K562 (cell line): ENCODE data around the gene DRAXIN. TPM values are rescaled to one million over a fixed set of nuclear protein-coding genes. Genes with fewer than 3 reads are reported as not detected.

Source experiments
- ATAC-seq: fragments of 200-7000 bp; cut with Tn5 transposase; 3 replicates; pipeline ENCODE4 v1.9.1; 2020; ENCODE audit warnings: moderate library complexity
- BruUV-seq: library from RNA; stranded (reverse); fragments of 400-500 nt; replicated peaks from 2 replicates; lab custom pipeline; 2021; lab: Mats Ljungman, UMichigan
- CTCF ChIA-PET: fragments of 300-600 bp; formaldehyde crosslinking; extraction: SDS; loops from one replicate; lab custom pipeline; 2021; ENCODE audit warnings: low intra/inter-chr PET ratio; lab: Yijun Ruan, JAX
- POLR2A ChIA-PET: fragments of 300-600, 350-650 bp; sonication (Branson Sonifier 250); formaldehyde crosslinking; extraction: SDS; loops from one replicate; lab custom pipeline; 2021; ENCODE audit warnings: antibody characterized with exemption, inconsistent platforms; lab: Yijun Ruan, JAX
- DNase-seq, 4 experiments: peaks; one replicate each; pipeline versions ENCODE4 v3.0.0 to v3.0.0-alpha.2; 2011 to 2018; ENCODE audit warnings: low spot score in 3 of 4, mixed read lengths in 3 of 4; ENCODE audit errors: extremely low read depth in 1 of 4
- FAIRE-seq: peaks from 2 replicates; lab custom pipeline; 2011; peaks lifted over from hg19 to GRCh38; lab: Jason Lieb, UNC
- H2AFZ ChIP-seq: 2 replicates; pipeline ENCODE4 v1.6.0; 2011; ENCODE audit warnings: low read depth, low read length, control low read depth, inconsistent platforms
- H3K27ac ChIP-seq: fragments of 200-600 bp; 3 replicates; pipeline ENCODE4 v1.8.0; 2011; ENCODE audit warnings: low read depth, mild to moderate bottlenecking, control low read depth, inconsistent platforms, low read length, moderate library complexity, mixed read lengths; ENCODE audit errors: extremely low read depth
- H3K27me3 ChIP-seq, 2 experiments: fragments of 300-600 bp in 1 of 2; 2 replicates in 1 of 2; 3 replicates in 1 of 2; pipeline versions ENCODE4 v1.6.0 to v1.8.0; 2011; ENCODE audit warnings: inconsistent platforms in 2 of 2, low read length in 2 of 2, mild to moderate bottlenecking in 1 of 2, mixed read lengths in 1 of 2, moderate library complexity in 1 of 2; ENCODE audit not compliant: control insufficient read depth in 2 of 2, insufficient read depth in 2 of 2
- H3K36me3 ChIP-seq: fragments of 300-600 bp; 3 replicates; pipeline ENCODE4 v1.8.0; 2011; ENCODE audit warnings: mild to moderate bottlenecking, low read length, inconsistent platforms; ENCODE audit not compliant: control insufficient read depth, insufficient read depth
- H3K4me1 ChIP-seq, 2 experiments: fragments of 200-600 bp in 1 of 2; replicated peaks in 1 of 2; 2 replicates in 1 of 2; 3 replicates in 1 of 2; pipeline versions ENCODE4 v1.5.1 to v1.8.0; 2011; ENCODE audit warnings: inconsistent platforms in 2 of 2, low read length in 2 of 2, mild to moderate bottlenecking in 1 of 2, mixed read lengths in 1 of 2, moderate library complexity in 1 of 2; ENCODE audit not compliant: control insufficient read depth in 2 of 2, insufficient read depth in 2 of 2
- H3K4me2 ChIP-seq: 2 replicates; pipeline ENCODE4 v1.6.1; 2011; ENCODE audit warnings: low read length, control low read depth, inconsistent platforms, mixed read lengths; ENCODE audit not compliant: insufficient read depth
- H3K4me3 ChIP-seq: fragments of 200-600 bp; sonication (generic), shearing (Covaris generic); 2 replicates; pipeline ENCODE4 v1.5.1; 2016; ENCODE audit warnings: control low read depth, inconsistent platforms
- H3K79me2 ChIP-seq: fragments of 200-600 bp; 3 replicates; pipeline ENCODE4 v1.8.0; 2011; ENCODE audit warnings: low read length, inconsistent platforms; ENCODE audit not compliant: control insufficient read depth, insufficient read depth
- H3K9ac ChIP-seq, 2 experiments: 2 replicates each; pipeline versions ENCODE4 v1.6.0 to v1.6.1; 2011; ENCODE audit warnings: low read depth in 2 of 2, low read length in 2 of 2, control low read depth in 1 of 2, inconsistent platforms in 1 of 2, mild to moderate bottlenecking in 1 of 2, mixed read lengths in 1 of 2; ENCODE audit not compliant: insufficient read depth in 1 of 2
- H3K9me1 ChIP-seq: one replicate; pipeline ENCODE4 v1.6.0; 2011; ENCODE audit warnings: inconsistent platforms, mild to moderate bottlenecking, low read length, moderate library complexity; ENCODE audit not compliant: control insufficient read depth, insufficient read depth
- H3K9me3 ChIP-seq: replicated peaks from 2 replicates; pipeline ENCODE4 v1.5.1; 2011; ENCODE audit warnings: low read depth, low read length, inconsistent platforms; ENCODE audit not compliant: control insufficient read depth, insufficient read depth
- H4K20me1 ChIP-seq: replicated peaks from 2 replicates; pipeline ENCODE4 v1.6.1; 2011; ENCODE audit warnings: low read length, inconsistent platforms, mixed read lengths; ENCODE audit not compliant: control insufficient read depth, insufficient read depth
- JUND ChIP-seq, 2 experiments: IDR thresholded peaks; 2 replicates in 1 of 2; 3 replicates in 1 of 2; pipeline ENCODE4 v1.6.1; 2011; ENCODE audit warnings: borderline replicate concordance in 2 of 2, low read depth in 2 of 2, low read length in 2 of 2, improper control_type of control experiment in 1 of 2, missing biosample characterization in 1 of 2, missing genetic modification characterization in 1 of 2, missing genetic modification reagents in 1 of 2
- KDM1A ChIP-seq, 2 experiments: fragments of 450-650 bp; IDR thresholded peaks; 2 replicates each; pipeline ENCODE4 v1.6.1; 2016; ENCODE audit warnings: mild to moderate bottlenecking in 2 of 2
- SIX5 ChIP-seq, 2 experiments: IDR thresholded peaks; 2 replicates each; pipeline ENCODE4 v1.6.1; 2011; ENCODE audit warnings: low read length in 2 of 2, borderline replicate concordance in 1 of 2, low read depth in 1 of 2, mild to moderate bottlenecking in 1 of 2, moderate library complexity in 1 of 2; ENCODE audit not compliant: insufficient read depth in 1 of 2
- SMC3 ChIP-seq: conservative IDR thresholded peaks from 2 replicates; pipeline ENCODE4 v1.6.1; 2011; ENCODE audit warnings: low read depth, low read length, improper control_type of control experiment; ENCODE audit not compliant: insufficient read depth
- WGBS: fragments of 100-300 bp; shearing (Covaris generic); methylation state at CpG from one replicate; pipeline ENCODE4 v1.1.6; 2016; ENCODE audit warnings: low coverage, mixed read lengths; ENCODE audit not compliant: insufficient coverage; ENCODE audit errors: missing lambda C conversion rate; 5-methylcytosine and 5-hydroxymethylcytosine counted together
- in situ Hi-C: fragments of 300-500 bp; cut with MboI; formaldehyde crosslinking; loops from 4 replicates; pipeline ENCODE4 v1.15.0; 2018; ENCODE audit warnings: inconsistent platforms, mixed read lengths
- intact Hi-C: fragments of 100-400 bp; cut with micrococcal nuclease; formaldehyde crosslinking; loops from 2 replicates; pipeline ENCODE4 v1.14.2; 2022
- polyA plus RNA-seq, 8 experiments: library from polyadenylated mRNA; depleted of rRNA in 4 of 8; stranded (reverse) in 5 of 8; unstranded in 3 of 8; fragments of >200 nt; fragmentation: Nextera tagmentation in 2 of 8; fragmentation: Illumina TruSeq in 1 of 8; extraction: Ambion mirVana in 2 of 8; extraction: Trizol in 1 of 8; gene quantifications; 2 replicates each; pipeline versions ENCODE4 v1.2.1 to v1.2.3, GENCODE V29; 2011 to 2014; ENCODE audit warnings: inconsistent platforms in 1 of 8, missing spikeins in 1 of 8
- total RNA-seq, 7 experiments: library from RNA; depleted of rRNA in 6 of 7; stranded (reverse); fragments of >200 nt in 6 of 7; fragmentation: Illumina TruSeq in 2 of 7; extraction: Trizol in 2 of 7; gene quantifications; 2 replicates each; pipeline versions ENCODE4 v1.2.1 to v1.2.3, GENCODE V29; 2011 to 2021; ENCODE audit warnings: low replicate concordance in 1 of 7
- TF ChIP-seq, protein P1 (sequence below): sonication (generic); formaldehyde crosslinking; IDR thresholded peaks from 2 replicates; pipeline ENCODE4 v1.8.0; 2022; ENCODE audit warnings: missing genetic modification reagents, mild to moderate bottlenecking, moderate library complexity, borderline replicate concordance
- TF ChIP-seq, protein P2 (sequence below): sonication (generic); formaldehyde crosslinking; IDR thresholded peaks from 2 replicates; pipeline ENCODE4 v1.8.0; 2022; ENCODE audit warnings: mild to moderate bottlenecking, missing genetic modification reagents, borderline replicate concordance

The DRAXIN gene
- total and polyA plus RNA-seq, 9 of the 15 experiments (the other 6 are each of a cell fraction or from before 2014, with no cell fraction given) = 0.01 to 0.04 (median 0.01) TPM; not detected in 6

DNA sequence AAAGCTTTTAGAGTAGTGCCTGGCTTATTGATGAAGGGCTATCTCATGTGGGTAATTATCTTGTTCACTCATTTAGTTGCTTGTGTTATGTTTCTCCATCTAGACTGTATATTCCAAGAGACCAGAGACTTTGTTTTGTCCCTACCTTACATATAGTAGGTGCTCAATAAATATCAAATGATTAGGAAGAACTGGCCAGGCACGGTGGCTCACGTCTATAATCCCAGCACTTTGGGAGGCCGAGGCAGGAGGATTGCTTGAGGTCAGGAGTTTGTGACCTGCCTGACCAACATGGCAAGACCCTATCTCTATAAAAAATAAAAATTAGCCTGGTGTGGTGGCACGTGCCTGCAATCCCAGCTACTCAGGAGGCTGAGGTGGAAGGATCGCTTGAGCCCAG lies 46.2 kb upstream of the DRAXIN start:
- Histone ChIP-seq H3K4me2 (no peak overlapping the region), H3K27ac (no peak overlapping the region), H3K9ac (no peak overlapping the region), H3K9me3 (no peaks in the 10 kb centered on the region)
- WGBS = 24% methylated on average over 5 of the region's 5 CpGs
- TF ChIP-seq JUND (IDR thresholded peaks at IDR 0.05; ENCODE audit: borderline replicate concordance, low read depth, low read length) = no peak
- no peak for TF ChIP-seq JUND (tag; IDR thresholded peaks at IDR 0.05; ENCODE audit: borderline replicate concordance, low read depth, low read length)
- peak in 1 of 2 experiments; percentile 11; a peak in 1 of 4 replicates for TF ChIP-seq KDM1A (IDR thresholded peaks at IDR 0.05)
- TF ChIP-seq, all 486 proteins: peak for 1
- Histone ChIP-seq H2AFZ (no peak overlapping the region), H3K79me2 (no peaks in the 10 kb centered on the region), H3K27me3 (peaks cover 2 to 16% of the 10 kb centered on the region in 2 experiments; a peak in 4 of 5 replicates), H3K36me3 (no peaks in the 10 kb centered on the region), H4K20me1 (peaks cover 2% of the 10 kb centered on the region; the same call in 1 of the 2 replicates), H3K9me1 (no peaks in the 10 kb centered on the region), H3K4me1 (peaks cover 15 to 34% of the 10 kb centered on the region in 2 experiments; a peak in 4 of 5 replicates), H3K4me3 (no peak overlapping the region)
- FAIRE-seq (no peak), ATAC-seq (no peak), DNase-seq (no peak)
- no TSS peak for BruUV-seq
- CTCF ChIA-PET = interaction anchor here (0.6 to 3.7 kb wide), 6 partner anchors 75 to 607 kb away, joined by 3 to 19 read pairs (median 3); no protein-coding TSS in a partner anchor
- intact Hi-C loops = loop anchor here (1.0 kb wide), 1 partner anchor 404 kb away; no protein-coding TSS in a partner anchor
- POLR2A ChIA-PET = interaction anchor here (0.6 to 1.3 kb wide), 7 partner anchors 11 to 649 kb away, joined by 3 to 6 read pairs (median 4); no protein-coding TSS in a partner anchor
- in situ Hi-C loops = no loop called here

DNA sequence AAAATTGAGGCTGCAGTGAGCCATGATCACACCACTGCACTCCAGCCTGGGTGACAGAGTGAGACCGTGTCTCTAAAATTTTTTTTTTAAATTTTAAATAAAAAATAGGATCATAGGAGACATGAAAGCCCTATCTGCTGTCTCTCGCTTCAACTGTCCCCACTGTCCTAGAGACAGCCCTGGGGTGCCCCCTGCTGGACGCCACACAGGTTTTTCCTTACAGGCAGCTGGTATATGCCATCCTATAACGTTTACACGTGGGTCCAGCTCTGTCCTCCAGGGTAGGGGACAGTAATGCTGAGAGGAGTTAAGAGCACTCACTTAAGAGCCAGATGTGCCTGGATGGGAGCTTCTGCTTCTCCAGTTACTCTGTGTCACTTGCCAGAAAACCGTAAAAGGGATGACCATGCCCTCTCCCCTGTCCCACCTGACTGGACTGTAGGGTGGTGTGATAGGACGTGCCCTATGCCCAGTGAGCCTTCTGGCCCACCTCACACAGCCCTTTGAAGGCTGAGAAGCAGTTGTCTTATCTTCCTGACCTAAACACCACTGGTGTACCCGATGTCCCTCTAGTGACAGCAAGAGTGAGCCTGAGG lies 45.7 kb upstream of the DRAXIN start:
- H3K4me3 ChIP-seq = no peak overlapping the region
- in situ Hi-C loops (no loop called here), intact Hi-C loops (loop anchor here (1.0 kb wide), 1 partner anchor 404 kb away; no protein-coding TSS in a partner anchor)
- H3K4me1 ChIP-seq = peaks cover 15 to 39% of the 10 kb centered on the region in 2 experiments; a peak in 4 of 5 replicates
- H3K9me3 ChIP-seq = no peaks in the 10 kb centered on the region
- peaks cover 2 to 13% of the 10 kb centered on the region in 2 experiments; a peak in 4 of 5 replicates for H3K27me3 ChIP-seq
- H2AFZ ChIP-seq = no peak overlapping the region
- ATAC-seq (peak; percentile 59), FAIRE-seq (peak; percentile 70), DNase-seq (peak; percentile 77 to 90 (median 80))
- BruUV-seq = no TSS peak
- ChIA-PET CTCF (interaction anchor here (0.6 to 3.7 kb wide), 6 partner anchors 75 to 608 kb away, joined by 3 to 19 read pairs (median 3); no protein-coding TSS in a partner anchor), POLR2A (interaction anchor here (0.6 to 1.3 kb wide), 7 partner anchors 12 to 649 kb away, joined by 3 to 6 read pairs (median 4); no protein-coding TSS in a partner anchor)
- no peaks in the 10 kb centered on the region for H3K36me3 ChIP-seq
- no peak overlapping the region for H3K27ac ChIP-seq
- H3K9ac ChIP-seq = no peak overlapping the region
- no peaks in the 10 kb centered on the region for H3K79me2 ChIP-seq
- H3K4me2 ChIP-seq = no peak overlapping the region
- peaks cover 2% of the 10 kb centered on the region; the same call in 1 of the 2 replicates for H4K20me1 ChIP-seq
- H3K9me1 ChIP-seq = no peaks in the 10 kb centered on the region
- 6% methylated on average over 8 of the region's 8 CpGs for WGBS
- TF ChIP-seq SMC3 = peak; percentile 81
- TF ChIP-seq, protein P1, sequence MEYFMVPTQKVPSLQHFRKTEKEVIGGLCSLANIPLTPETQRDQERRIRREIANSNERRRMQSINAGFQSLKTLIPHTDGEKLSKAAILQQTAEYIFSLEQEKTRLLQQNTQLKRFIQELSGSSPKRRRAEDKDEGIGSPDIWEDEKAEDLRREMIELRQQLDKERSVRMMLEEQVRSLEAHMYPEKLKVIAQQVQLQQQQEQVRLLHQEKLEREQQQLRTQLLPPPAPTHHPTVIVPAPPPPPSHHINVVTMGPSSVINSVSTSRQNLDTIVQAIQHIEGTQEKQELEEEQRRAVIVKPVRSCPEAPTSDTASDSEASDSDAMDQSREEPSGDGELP = peak; percentile 67
- no peak for TF ChIP-seq SIX5 (IDR thresholded peaks at IDR 0.05; ENCODE audit: borderline replicate concordance in 1 of 2, insufficient read depth in 1 of 2, low read depth in 1 of 2, low read length in 2 of 2)
- TF ChIP-seq, protein P2, sequence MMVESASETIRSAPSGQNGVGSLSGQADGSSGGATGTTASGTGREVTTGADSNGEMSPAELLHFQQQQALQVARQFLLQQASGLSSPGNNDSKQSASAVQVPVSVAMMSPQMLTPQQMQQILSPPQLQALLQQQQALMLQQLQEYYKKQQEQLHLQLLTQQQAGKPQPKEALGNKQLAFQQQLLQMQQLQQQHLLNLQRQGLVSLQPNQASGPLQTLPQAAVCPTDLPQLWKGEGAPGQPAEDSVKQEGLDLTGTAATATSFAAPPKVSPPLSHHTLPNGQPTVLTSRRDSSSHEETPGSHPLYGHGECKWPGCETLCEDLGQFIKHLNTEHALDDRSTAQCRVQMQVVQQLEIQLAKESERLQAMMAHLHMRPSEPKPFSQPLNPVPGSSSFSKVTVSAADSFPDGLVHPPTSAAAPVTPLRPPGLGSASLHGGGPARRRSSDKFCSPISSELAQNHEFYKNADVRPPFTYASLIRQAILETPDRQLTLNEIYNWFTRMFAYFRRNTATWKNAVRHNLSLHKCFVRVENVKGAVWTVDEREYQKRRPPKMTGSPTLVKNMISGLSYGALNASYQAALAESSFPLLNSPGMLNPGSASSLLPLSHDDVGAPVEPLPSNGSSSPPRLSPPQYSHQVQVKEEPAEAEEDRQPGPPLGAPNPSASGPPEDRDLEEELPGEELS (CRISPR knock-in tag) = no peak
